GM18870 (cell line): ENCODE results near the gene ANKRD33B.
"Not testable (repeated sequence)": the region's sequence is repeated elsewhere in the genome, so short reads cannot be mapped to it uniquely, and the experiment has no call there.

Experiments used
- ATAC-seq: cut with Tn5 transposase; IDR thresholded peaks from one replicate; pipeline ENCODE4 v1.9.1; 2021; ENCODE audit warnings: moderate library complexity; ENCODE audit not compliant: unreplicated experiment

The ANKRD33B gene

DNA sequence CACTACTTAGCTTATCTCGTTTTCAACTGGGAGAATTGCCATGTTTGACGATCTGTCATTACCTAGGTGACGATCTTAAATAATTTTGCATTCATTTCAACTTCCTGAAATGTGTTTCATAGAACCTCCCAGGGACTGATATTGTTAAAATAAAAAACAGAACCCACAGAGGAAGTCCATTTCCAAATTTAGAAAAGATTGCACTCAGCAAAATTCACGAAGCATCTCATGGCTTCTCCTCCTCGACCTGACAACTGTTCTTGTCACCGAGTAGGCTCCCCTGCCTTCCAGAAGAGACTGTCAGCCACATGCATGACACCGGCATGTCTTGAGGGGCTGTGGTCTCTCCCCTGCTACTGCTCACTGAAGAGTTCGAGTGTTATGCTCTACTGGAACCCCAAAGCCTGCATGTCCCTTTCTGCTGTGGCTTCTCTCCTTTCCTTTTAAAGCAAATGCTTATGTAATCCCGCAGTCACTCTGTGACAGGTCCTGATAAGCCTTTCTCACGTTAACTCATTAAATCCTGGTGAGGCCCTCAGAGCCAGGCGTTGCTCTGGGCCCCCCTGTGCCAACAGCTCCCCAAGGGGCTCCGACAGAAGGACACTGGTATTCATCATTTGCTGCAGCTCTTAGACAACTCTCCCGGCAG lies 26.8 kb upstream of the ANKRD33B start:
- no peak for ATAC-seq

GRCh38 chr5:10537624-10538023 lies 26.2 kb upstream of the ANKRD33B start:
- no peak for ATAC-seq

DNA sequence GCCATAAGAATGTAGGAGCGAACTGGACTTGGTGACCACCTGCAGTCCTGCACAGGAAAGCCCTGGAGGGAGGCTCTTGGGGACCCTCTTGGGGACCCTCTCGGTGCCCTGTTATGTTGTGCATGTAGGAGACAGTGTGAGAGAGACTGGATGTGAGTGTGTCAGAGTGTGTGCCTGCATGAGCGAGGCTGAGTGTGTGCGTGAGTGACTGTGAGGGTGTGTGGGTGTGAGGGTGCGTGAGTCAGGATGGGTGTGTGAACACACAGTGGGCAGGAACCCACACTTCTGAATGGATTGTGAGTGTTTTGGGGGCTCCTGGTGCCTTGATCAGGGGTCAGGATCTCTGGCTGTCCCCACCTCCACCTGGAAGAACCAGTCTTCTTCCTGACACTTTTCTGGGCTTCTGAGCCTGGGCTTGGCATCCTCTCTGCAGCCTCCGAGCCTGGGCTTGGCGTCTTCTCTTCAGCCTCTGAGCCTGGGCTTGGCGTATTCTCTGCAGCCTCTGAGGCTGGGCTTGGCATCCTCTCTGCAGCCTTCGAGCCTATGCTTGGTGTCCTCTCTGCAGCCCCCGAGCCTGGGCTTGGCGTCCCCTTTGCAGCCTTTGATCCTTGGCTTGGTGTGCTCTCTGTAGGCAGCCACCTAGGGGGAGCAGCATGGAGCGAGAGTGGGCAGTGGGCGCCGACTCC lies 25.6 kb upstream of the ANKRD33B start:
- ATAC-seq: no peak

DNA sequence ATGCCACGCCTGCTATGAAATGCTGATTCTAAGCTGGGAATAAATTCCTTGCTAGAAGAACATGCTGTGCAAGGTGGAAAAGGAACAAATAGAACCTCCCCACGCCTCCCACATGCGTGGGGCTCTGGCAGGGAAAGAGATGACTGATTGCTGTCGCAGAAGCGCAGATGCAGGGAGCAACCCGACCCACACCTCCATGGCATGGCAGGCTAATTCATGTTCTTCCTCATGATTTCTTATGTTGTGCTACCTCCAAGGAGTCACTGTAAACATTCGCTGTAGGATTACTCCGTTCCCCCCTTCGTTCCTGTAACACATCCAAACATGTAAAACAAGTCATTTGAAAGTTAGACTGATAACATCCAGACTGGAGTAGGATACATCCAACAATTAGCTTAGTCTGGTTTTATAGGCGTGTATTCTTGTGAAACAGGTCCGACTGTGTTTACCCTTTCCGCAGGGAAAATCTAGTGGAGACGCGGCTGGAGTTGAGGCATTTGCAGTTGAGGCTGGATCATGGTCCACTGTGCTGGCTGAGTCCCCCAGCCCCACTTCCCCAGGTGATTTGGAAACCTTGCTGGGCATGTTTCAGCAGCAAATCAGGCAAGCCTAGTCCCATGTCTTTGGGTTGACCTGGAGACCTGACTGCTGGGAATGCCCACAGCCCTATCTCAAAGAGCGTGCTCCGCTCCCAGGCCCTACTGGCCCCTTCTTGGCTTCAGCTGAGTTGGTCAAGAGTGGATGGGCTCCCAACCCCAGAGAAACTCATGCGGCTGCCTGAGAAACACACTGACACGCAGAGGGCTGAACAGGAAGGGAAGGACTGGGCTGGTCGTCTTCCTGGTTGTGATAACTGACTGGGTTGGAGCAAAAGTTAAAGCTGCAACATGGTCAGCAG lies 24.8 kb upstream of the ANKRD33B start:
- no peak for ATAC-seq

DNA sequence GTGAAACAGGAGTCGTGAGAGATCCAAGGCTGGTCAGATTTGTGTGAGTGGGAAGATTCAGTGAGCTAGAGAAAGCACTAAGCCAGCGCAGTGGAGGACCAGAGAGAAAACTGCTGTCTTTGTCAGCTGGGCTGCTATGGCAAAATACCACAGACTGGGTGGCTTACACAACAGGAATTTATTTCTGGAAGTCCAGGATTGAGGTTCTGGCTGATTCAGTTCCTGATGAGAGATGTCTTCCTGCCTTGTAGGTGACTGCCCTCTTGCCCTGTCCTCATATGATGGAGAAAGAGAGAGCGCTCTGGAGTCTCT lies 24.2 kb upstream of the ANKRD33B start:
- ATAC-seq: no peak

GRCh38 chr5:10540036-10540544 lies 23.8 kb upstream of the ANKRD33B start:
- no peak for ATAC-seq

- ATAC-seq: no peak
These were observed 22.8 kb upstream of the ANKRD33B start for GRCh38 chr5:10540951-10541646.

DNA sequence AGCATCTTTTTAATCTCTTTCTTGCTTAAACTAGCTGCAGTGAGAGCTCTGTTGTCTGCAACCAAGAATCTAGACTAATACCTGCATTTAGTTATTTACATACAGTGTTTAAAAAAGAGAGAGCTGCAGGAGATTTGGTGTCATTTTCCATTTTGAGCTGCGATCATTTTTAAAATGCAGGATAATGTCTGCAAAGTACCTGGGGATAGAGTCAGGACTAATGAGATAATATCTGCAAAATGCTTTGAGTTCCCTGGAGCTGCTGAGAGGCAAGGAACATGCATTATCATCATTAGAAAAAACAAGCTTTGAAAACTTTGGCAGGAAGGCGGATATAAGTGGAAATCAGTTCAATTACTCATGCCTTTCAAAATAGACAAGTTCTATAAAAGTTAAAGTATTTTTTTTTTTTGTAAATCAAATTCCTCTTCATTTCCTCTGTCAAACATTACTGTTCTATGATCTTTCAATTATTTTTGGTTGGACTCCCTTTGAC lies 21.8 kb upstream of the ANKRD33B start:
- no peak for ATAC-seq

GRCh38 chr5:10543585-10544040 lies 20.3 kb upstream of the ANKRD33B start:
- ATAC-seq: no peak

- ATAC-seq: no peak
These were observed 18.8 kb upstream of the ANKRD33B start for GRCh38 chr5:10545084-10545483.

DNA sequence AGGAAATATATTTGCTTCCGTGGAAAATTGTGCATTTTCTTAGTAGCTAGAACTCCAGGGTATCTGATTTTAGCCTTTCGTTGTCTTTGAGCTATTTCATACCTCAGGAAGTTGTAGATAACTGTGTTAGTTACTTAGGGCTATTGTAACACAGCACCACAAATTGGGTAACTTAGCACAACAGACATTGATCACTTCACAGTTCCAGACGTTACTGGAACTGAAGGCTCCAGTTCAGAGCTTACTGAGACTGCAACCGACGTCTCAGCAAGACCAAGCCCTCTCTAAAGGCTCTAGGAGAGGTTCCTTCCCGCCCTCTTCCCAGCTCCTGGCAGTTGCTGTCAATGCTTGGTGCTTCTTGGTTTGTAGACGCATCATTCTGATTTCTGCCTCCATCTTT lies 17.7 kb upstream of the ANKRD33B start:
- ATAC-seq: no peak

DNA sequence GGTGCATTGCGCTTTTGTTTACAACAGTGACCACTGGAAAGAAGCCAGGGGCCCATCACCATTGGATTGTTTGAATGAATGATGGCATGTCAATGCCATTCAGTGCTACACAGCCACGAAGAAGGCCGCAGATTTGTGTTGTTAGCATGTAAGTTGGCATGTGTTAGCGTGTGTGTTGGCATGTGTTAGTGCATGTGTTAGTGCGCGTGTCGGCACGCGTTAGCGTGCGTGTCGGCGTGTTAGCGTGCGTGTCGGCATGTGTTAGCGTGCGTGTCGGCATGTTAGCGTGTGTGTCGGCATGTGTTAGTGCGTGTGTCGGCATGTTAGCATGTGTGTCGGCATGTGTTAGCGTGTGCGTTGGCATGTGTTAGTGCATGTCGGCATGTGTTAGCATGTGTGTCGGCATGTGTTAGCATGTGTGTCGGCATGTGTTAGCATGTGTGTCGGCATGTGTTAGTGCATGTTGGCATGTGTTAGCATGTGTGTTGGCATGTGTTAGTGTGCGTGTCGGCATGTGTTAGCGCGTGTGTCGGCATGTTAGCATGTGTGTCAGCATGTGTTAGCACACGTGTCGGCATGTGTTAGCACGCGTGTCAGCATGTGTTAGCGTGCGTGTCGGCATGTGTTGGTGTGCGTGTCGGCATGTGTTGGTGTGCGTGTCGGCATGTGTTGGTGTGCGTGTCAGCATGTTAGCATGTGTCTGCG lies 15.3 kb upstream of the ANKRD33B start:
- no peak for ATAC-seq

DNA sequence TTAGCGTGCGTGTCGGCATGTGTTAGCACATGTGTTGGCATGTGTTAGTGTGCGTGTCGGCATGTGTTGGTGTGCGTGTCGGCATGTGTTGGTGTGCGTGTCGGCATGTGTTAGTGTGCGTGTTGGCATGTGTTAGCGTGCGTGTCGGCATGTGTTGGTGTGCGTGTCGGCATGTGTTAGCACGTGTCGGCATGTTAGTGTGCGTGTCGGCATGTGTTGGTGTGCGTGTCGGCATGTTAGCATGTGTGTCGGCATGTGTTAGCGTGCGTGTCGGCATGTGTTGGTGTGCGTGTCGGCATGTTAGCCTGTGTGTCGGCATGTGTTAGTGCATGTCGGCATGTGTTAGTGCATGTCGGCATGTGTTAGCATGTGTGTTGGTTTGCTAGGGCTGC lies 14.8 kb upstream of the ANKRD33B start:
- not testable (repeated sequence) for ATAC-seq

GRCh38 chr5:10550222-10550995 lies 13.5 kb upstream of the ANKRD33B start:
- ATAC-seq: no peak

GRCh38 chr5:10551782-10552138 lies 12.1 kb upstream of the ANKRD33B start:
- no peak for ATAC-seq

DNA sequence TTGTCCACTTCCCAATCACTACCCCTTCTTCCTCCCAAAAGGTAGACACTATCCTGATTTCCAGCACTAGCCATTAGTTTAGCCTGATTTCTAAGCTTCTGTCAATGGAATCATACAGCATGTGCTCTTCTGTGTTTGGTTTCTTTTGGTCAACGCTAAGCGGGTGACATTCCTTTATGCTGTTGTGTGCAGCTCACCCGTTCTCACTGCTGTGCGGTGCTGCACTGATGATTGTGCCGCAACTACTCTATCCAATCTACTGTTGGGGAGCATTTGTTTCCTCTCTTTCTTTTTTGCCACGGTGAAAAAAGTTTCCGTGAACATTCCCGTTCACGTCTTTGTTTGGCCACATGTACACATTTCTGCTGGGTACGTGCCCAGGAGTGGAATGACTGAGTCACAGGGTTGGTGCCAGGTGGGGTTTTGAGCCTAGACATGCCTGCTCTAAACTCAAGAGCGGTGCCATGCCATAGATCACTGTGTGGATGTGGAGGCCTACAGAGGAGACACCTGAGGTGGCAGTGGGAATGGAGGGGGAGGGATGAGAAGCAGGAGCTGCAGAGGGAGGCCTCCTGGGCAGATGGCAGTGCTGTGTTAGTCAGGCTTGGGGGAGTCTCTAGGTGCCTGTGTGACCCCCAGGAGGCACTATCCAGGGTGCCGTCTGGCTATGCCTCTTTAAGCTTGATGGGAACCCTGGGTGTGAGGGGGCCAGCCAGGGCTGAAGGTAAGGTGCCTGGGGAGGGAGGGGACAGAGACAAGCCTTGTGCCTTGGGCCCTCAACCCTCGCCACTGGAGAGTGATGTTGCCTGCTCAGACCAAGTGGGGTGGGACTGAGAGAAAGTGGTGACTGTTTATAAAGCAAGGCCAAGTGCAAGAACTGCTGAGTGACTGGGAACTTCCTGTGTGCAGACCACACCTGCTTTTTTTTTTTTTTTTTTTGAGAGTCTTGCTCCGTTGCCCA lies 11.4 kb upstream of the ANKRD33B start:
- ATAC-seq: peak; percentile 82

DNA sequence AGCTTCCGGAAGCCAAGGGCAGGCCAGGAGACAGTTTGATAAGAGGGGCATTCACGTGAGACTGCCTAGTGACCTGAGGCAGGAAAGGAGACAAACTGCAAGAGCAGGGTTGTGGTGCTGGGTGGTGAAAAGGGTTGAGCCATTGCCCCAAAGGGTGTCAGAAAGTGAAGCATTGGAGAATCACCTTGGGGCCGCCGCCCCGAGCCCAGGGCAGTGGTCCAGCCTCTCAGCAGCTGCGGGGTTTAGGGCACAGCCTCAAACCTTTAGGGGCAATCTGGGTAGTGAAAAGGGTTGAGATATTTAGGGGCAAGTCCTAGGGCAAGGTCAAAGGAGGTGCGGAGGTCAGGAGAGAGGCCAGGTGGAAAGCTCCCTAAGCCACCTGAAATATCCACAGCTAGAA lies 10.4 kb upstream of the ANKRD33B start:
- no peak for ATAC-seq

- ATAC-seq: no peak
These were observed 8.6 kb upstream of the ANKRD33B start for GRCh38 chr5:10555277-10555684.
